CD14-positive monocyte (primary cell): Measurements from ENCODE around the gene PPP4R3A. TPM values are rescaled to one million over a fixed set of nuclear protein-coding genes. Genes with fewer than 3 reads are reported as not detected.

Experiments used
- DNase-seq, 3 donors: peaks; one replicate each; pipeline ENCODE4 v3.0.0-alpha.2; 2011 to 2022
- H2AFZ ChIP-seq: 2 replicates; pipeline ENCODE4 v1.6.0; 2012; ENCODE audit warnings: mild to moderate bottlenecking, low read depth, low read length, inconsistent platforms; ENCODE audit not compliant: insufficient read depth, poor library complexity, severe bottlenecking
- H3K27ac ChIP-seq, 2 donors: 1 replicate in 1 of 2; 2 replicates in 1 of 2; pipeline ENCODE4 v1.5.1; 2012 to 2013; ENCODE audit warnings: low read length in 2 of 2, control low read depth in 1 of 2, inconsistent platforms in 1 of 2, low read depth in 1 of 2, mild to moderate bottlenecking in 1 of 2
- H3K27me3 ChIP-seq, 2 donors: one replicate each; pipeline versions ENCODE4 v1.6.0 to v1.6.1; 2011 to 2013; ENCODE audit warnings: low read length in 2 of 2; ENCODE audit not compliant: control insufficient read depth in 2 of 2, insufficient read depth in 2 of 2
- H3K36me3 ChIP-seq, 2 donors: replicated peaks in 1 of 2; 1 replicate in 1 of 2; 2 replicates in 1 of 2; pipeline versions ENCODE4 v1.5.1 to v1.6.1; 2012 to 2013; ENCODE audit warnings: low read length in 2 of 2, control low read depth in 1 of 2, inconsistent platforms in 1 of 2, mild to moderate bottlenecking in 1 of 2; ENCODE audit not compliant: insufficient read depth in 2 of 2, control insufficient read depth in 1 of 2
- H3K4me1 ChIP-seq, 2 donors: 1 replicate in 1 of 2; 2 replicates in 1 of 2; pipeline versions ENCODE4 v1.5.1 to v1.6.1; 2012 to 2013; ENCODE audit warnings: low read length in 2 of 2, control low read depth in 1 of 2, inconsistent platforms in 1 of 2, mild to moderate bottlenecking in 1 of 2, moderate library complexity in 1 of 2; ENCODE audit not compliant: insufficient read depth in 2 of 2, control insufficient read depth in 1 of 2
- H3K4me2 ChIP-seq: replicated peaks from 2 replicates; pipeline ENCODE3; 2012; ENCODE audit warnings: low read length, moderate library complexity, mild to moderate bottlenecking; ENCODE audit not compliant: poor library complexity, severe bottlenecking; ENCODE audit errors: extremely low read depth
- H3K4me3 ChIP-seq, 3 experiments: fragments of 200-600 bp in 1 of 3; sonication (generic) in 1 of 3; replicated peaks in 1 of 3; 1 replicate in 2 of 3; 2 replicates in 1 of 3; pipeline ENCODE4 v1.5.1; 2011 to 2013; ENCODE audit warnings: low read length in 3 of 3, mild to moderate bottlenecking in 3 of 3, control low read depth in 2 of 3, low read depth in 2 of 3, inconsistent platforms in 1 of 3, moderate library complexity in 1 of 3
- H3K79me2 ChIP-seq: 2 replicates; pipeline ENCODE4 v1.6.0; 2012; ENCODE audit warnings: mild to moderate bottlenecking, control low read depth, inconsistent platforms, low read length, moderate library complexity; ENCODE audit not compliant: insufficient read depth
- H3K9ac ChIP-seq: 2 replicates; pipeline ENCODE4 v1.6.0; 2017; ENCODE audit warnings: low read length, mild to moderate bottlenecking; ENCODE audit not compliant: insufficient read depth, poor library complexity, severe bottlenecking
- H3K9me3 ChIP-seq, 2 donors: replicated peaks in 1 of 2; 1 replicate in 1 of 2; 2 replicates in 1 of 2; pipeline versions ENCODE4 v1.5.1 to v1.6.1; 2012 to 2013; ENCODE audit warnings: low read length in 2 of 2, control low read depth in 1 of 2; ENCODE audit not compliant: control insufficient read depth in 1 of 2, insufficient read depth in 1 of 2
- H4K20me1 ChIP-seq: 2 replicates; pipeline ENCODE4 v1.6.0; 2012; ENCODE audit warnings: mild to moderate bottlenecking, low read length, control low read depth, moderate library complexity; ENCODE audit not compliant: insufficient read depth
- H3K27ac Mint-ChIP-seq, 7 donors: one replicate each; pipeline ENCODE4 v1.8.0; 2020; ENCODE audit warnings: mild to moderate bottlenecking in 7 of 7, mixed read lengths in 7 of 7, moderate library complexity in 6 of 7, inconsistent platforms in 2 of 7
- H3K27me3 Mint-ChIP-seq, 3 donors: one replicate each; pipeline ENCODE4 v1.8.0; 2021 to 2022; ENCODE audit warnings: low read depth in 3 of 3, mild to moderate bottlenecking in 3 of 3, mixed read lengths in 3 of 3, moderate library complexity in 3 of 3, inconsistent platforms in 1 of 3
- H3K36me3 Mint-ChIP-seq, 2 donors: one replicate each; pipeline ENCODE4 v1.8.0; 2020; ENCODE audit warnings: mixed read lengths in 2 of 2, inconsistent platforms in 1 of 2, mild to moderate bottlenecking in 1 of 2
- H3K4me1 Mint-ChIP-seq: one replicate; pipeline ENCODE4 v1.8.0; 2020; ENCODE audit warnings: mild to moderate bottlenecking, mixed read lengths
- H3K4me3 Mint-ChIP-seq, 2 donors: one replicate each; pipeline ENCODE4 v1.8.0; 2020; ENCODE audit warnings: mild to moderate bottlenecking in 2 of 2, mixed read lengths in 2 of 2, moderate library complexity in 1 of 2
- H3K9me3 Mint-ChIP-seq, 7 donors: one replicate each; pipeline ENCODE4 v1.8.0; 2020 to 2022; ENCODE audit warnings: mixed read lengths in 7 of 7, mild to moderate bottlenecking in 6 of 7, moderate library complexity in 6 of 7, inconsistent platforms in 2 of 7
- WGBS: methylation state at CpG from one replicate; pipeline ENCODE4 v1.1.5; 2013; ENCODE audit warnings: missing lambda C conversion rate; ENCODE audit not compliant: insufficient coverage; 5-methylcytosine and 5-hydroxymethylcytosine counted together
- intact Hi-C, 2 donors: fragments of 100-400 bp; cut with micrococcal nuclease; formaldehyde crosslinking; loops; one replicate each; pipeline versions ENCODE4 v1.15.0 to v1.15.1; 2023
- polyA plus RNA-seq, 3 donors: library from polyadenylated mRNA; depleted of rRNA in 1 of 3; unstranded in 2 of 3; stranded (reverse) in 1 of 3; fragments of 300-500 nt in 2 of 3; fragments of >200 nt in 1 of 3; fragmentation: Illumina TruSeq in 2 of 3; gene quantifications; 1 replicate in 2 of 3; 2 replicates in 1 of 3; pipeline ENCODE4 v1.2.3, GENCODE V29; 2012 to 2021
- TF ChIP-seq, protein P1 (sequence below): fragments of 200-600 bp; IDR thresholded peaks from one replicate; pipeline ENCODE4 v1.8.0; 2022; ENCODE audit warnings: antibody characterized with exemption, mild to moderate bottlenecking

Gene PPP4R3A
- polyA plus RNA-seq, 3 donors: 31.4 to 71.0 (median 41.2) TPM

DNA sequence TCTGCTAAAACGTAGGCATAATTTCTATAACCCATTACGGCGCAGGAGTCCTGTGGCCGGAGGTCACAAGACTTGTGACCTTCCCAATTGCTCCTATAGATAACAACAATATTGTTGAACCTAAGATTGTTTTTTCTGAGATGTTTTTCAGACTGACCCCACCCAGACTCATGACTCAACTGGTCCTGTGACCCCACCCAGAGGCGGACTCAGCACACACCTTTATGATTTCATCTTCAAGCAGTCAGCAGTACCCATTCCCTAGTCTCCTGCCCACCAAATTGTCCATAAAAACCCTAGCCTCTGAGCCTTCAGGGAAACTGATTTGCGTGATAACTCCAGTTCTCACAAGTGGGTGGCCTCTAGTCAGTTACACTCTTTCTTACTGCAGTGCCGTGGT lies 5.9 kb upstream of the PPP4R3A start:
- H3K4me3 Mint-ChIP-seq: no peak overlapping the region
- H4K20me1 ChIP-seq: no peaks in the 10 kb centered on the region
- H3K27me3 Mint-ChIP-seq: no peaks in the 10 kb centered on the region
- H3K27me3 ChIP-seq: no peaks in the 10 kb centered on the region
- no peak overlapping the region for H3K4me2 ChIP-seq
- H3K9ac ChIP-seq: no peak overlapping the region
- WGBS: 100% methylated on average over 1 of the region's 7 CpGs
- no peaks in the 10 kb centered on the region for H3K36me3 ChIP-seq
- H3K27ac Mint-ChIP-seq: peak overlapping the region in 1 of 7 donors; percentile 9
- DNase-seq: no peak
- H3K27ac ChIP-seq: no peak overlapping the region
- H3K4me1 ChIP-seq: peaks cover 28 to 39% of the 10 kb centered on the region in 2 donors
- H3K9me3 ChIP-seq: no peaks in the 10 kb centered on the region
- H3K9me3 Mint-ChIP-seq: peaks cover 0 to 6% (median 1%) of the 10 kb centered on the region in 7 donors
- H3K79me2 ChIP-seq: peaks cover 5% of the 10 kb centered on the region
- intact Hi-C loops: no loop called here
- no peaks in the 10 kb centered on the region for H3K36me3 Mint-ChIP-seq
- TF ChIP-seq, protein P1, sequence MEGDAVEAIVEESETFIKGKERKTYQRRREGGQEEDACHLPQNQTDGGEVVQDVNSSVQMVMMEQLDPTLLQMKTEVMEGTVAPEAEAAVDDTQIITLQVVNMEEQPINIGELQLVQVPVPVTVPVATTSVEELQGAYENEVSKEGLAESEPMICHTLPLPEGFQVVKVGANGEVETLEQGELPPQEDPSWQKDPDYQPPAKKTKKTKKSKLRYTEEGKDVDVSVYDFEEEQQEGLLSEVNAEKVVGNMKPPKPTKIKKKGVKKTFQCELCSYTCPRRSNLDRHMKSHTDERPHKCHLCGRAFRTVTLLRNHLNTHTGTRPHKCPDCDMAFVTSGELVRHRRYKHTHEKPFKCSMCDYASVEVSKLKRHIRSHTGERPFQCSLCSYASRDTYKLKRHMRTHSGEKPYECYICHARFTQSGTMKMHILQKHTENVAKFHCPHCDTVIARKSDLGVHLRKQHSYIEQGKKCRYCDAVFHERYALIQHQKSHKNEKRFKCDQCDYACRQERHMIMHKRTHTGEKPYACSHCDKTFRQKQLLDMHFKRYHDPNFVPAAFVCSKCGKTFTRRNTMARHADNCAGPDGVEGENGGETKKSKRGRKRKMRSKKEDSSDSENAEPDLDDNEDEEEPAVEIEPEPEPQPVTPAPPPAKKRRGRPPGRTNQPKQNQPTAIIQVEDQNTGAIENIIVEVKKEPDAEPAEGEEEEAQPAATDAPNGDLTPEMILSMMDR: no peak
- peaks cover 21% of the 10 kb centered on the region for H3K4me1 Mint-ChIP-seq
- H3K4me3 ChIP-seq: no peak overlapping the region
- no peak overlapping the region for H2AFZ ChIP-seq

DNA sequence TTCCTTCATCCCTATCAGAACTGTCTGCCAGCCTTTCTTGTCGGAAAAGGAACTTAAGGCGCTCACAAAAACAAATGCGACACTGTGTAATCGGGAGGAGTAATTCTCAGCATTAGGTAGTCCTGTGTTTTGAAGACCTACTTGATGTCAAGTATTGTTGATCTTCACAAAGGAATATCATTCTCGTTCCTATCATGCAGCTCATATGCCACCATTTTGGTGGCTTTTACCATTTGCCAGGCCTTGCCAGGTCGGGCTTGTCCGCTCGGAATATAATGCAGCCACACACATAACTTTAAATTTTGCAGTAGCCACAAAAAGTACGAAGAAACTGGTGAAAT lies 903 bp upstream of the PPP4R3A start:
- H3K9me3 Mint-ChIP-seq: no peaks in the 10 kb centered on the region
- H3K27me3 Mint-ChIP-seq: no peaks in the 10 kb centered on the region
- peak overlapping the region; percentile 98 to 99 for H3K4me3 Mint-ChIP-seq
- H3K4me1 ChIP-seq: peaks cover 31 to 40% of the 10 kb centered on the region in 2 donors
- peaks cover 29% of the 10 kb centered on the region for H3K4me1 Mint-ChIP-seq
- H3K27ac ChIP-seq: peak overlapping the region; percentile 98 to 99
- peak overlapping the region; percentile 79 to 98 (median 88) for H3K4me3 ChIP-seq
- TF ChIP-seq, protein P1: no peak
- peak in 1 of 3 donors; percentile 37 for DNase-seq
- H3K4me2 ChIP-seq: peak overlapping the region; percentile 91
- H3K27me3 ChIP-seq: no peaks in the 10 kb centered on the region
- WGBS: no CpG with 5 or more reads among the region's 9 CpGs
- H3K9me3 ChIP-seq: no peaks in the 10 kb centered on the region
- peaks cover 4 to 15% of the 10 kb centered on the region in 2 donors for H3K36me3 Mint-ChIP-seq
- H4K20me1 ChIP-seq: peaks cover 31% of the 10 kb centered on the region
- intact Hi-C loops: no loop called here
- H3K27ac Mint-ChIP-seq: peak overlapping the region; percentile 99 to 100 (median 100)
- H3K9ac ChIP-seq: peak overlapping the region; percentile 100
- H3K79me2 ChIP-seq: peaks cover 46% of the 10 kb centered on the region
- H2AFZ ChIP-seq: peak overlapping the region; percentile 68
- H3K36me3 ChIP-seq: peaks cover 0 to 10% of the 10 kb centered on the region in 2 donors
